Retinal pigment epithelial cell (primary cell): ENCODE results near the gene CSRNP3.

Experiments used
- DNase-seq: peaks from one replicate; pipeline ENCODE4 v3.0.0-alpha.2; 2010; ENCODE audit warnings: low read depth
- H3K4me3 ChIP-seq: 2 replicates; pipeline ENCODE4 v1.5.1; 2011; ENCODE audit warnings: mild to moderate bottlenecking, low read length, control low read depth, moderate library complexity
- TF ChIP-seq, protein P1 (sequence below): conservative IDR thresholded peaks from 2 replicates; pipeline ENCODE4 v1.5.1; 2011; ENCODE audit warnings: low read depth, low read length, control low read depth, inconsistent platforms

The CSRNP3 gene, protein sequence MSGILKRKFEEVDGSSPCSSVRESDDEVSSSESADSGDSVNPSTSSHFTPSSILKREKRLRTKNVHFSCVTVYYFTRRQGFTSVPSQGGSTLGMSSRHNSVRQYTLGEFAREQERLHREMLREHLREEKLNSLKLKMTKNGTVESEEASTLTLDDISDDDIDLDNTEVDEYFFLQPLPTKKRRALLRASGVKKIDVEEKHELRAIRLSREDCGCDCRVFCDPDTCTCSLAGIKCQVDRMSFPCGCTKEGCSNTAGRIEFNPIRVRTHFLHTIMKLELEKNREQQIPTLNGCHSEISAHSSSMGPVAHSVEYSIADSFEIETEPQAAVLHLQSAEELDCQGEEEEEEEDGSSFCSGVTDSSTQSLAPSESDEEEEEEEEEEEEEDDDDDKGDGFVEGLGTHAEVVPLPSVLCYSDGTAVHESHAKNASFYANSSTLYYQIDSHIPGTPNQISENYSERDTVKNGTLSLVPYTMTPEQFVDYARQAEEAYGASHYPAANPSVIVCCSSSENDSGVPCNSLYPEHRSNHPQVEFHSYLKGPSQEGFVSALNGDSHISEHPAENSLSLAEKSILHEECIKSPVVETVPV

DNA sequence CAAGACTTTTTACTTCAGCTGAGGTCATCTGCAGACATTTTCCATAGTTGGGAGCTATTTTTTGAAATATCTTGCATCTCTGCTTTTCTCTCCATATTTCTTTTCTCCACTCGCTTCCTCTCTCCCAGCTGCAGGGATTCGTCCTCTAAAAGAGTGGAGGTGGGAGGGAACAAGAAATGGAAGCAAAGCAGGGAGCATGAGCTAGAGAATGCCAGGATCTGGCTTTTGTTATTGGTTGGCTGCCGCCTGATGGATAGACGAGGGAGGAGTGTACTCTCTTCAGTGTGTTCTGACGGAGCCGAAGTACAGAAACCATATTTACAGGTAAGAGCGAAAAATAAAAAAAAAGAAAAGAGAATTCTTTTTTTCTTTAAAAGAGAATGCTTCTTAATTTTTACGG, at the start of gene CSRNP3:
Gene CSRNP3, plus strand, starts transcription at position 282 of the 400 bp plus-strand sequence. CDS start 125,368 bp downstream, outside the sequence.
- peak; percentile 76 for DNase-seq
- peak within 1 kb of the TSS; percentile 77 for H3K4me3 ChIP-seq
- TF ChIP-seq, protein P1, sequence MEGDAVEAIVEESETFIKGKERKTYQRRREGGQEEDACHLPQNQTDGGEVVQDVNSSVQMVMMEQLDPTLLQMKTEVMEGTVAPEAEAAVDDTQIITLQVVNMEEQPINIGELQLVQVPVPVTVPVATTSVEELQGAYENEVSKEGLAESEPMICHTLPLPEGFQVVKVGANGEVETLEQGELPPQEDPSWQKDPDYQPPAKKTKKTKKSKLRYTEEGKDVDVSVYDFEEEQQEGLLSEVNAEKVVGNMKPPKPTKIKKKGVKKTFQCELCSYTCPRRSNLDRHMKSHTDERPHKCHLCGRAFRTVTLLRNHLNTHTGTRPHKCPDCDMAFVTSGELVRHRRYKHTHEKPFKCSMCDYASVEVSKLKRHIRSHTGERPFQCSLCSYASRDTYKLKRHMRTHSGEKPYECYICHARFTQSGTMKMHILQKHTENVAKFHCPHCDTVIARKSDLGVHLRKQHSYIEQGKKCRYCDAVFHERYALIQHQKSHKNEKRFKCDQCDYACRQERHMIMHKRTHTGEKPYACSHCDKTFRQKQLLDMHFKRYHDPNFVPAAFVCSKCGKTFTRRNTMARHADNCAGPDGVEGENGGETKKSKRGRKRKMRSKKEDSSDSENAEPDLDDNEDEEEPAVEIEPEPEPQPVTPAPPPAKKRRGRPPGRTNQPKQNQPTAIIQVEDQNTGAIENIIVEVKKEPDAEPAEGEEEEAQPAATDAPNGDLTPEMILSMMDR = no peak

DNA sequence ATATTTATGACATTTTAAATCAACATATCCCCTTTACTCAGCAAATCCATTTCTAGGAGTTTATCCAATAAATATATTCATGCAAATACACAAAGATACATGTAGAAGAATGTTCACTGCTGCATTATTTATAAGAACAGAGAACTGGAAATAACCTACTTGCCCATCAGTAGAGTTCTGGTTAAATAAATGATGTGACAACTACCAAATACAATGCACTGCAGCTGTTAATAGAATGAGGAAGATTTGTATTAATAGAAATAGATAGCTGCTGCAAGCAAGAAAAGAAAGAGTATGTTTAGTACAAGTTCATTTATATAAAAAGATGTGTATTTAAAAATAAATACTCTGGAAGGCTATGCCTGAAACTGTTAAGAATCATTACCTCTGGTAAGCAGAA, 49.3 kb upstream of the CSRNP3 start:
- no peak overlapping the region for H3K4me3 ChIP-seq
- TF ChIP-seq, protein P1 = no peak
- no peak for DNase-seq

DNA sequence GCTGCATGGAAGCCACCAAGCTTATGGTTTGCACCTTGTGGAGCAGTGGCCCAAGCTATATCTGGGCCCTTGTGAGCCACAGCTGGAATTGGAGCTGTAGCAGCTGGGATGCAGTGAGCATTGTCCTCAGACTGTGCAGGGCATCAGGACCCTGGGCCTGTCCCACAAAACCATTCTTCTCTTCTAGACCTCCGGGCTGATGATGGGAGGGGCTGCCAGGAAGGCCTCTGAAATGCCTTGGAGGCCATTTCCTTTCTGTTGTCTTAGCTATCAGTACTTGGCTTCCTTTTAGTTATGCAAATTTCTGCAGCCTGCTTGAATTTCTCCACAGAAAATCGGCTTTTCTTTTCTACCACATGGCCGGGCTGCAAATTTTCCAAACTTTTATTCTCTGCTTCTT, 46.4 kb upstream of the CSRNP3 start:
- no peak for DNase-seq
- TF ChIP-seq, protein P1 = no peak
- H3K4me3 ChIP-seq = no peak overlapping the region

DNA sequence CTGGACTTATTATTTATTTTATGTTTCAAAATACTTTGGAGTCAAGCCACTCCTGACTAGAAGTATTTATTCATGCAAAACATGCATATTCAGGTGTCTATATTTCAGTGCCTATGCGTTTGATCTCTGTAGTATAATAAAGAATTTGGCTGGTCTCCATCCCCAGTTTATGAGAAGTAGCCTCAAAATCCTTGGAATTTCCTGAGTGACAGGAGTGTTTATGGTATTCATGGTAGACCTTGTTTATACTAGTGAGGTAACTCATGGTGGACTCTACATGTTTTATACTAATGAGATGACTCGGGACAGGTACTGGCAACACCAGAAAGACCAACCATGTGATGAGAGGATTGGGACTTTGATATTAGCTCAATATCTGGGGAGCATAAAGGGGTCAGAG, 43.9 kb upstream of the CSRNP3 start:
- no peak overlapping the region for H3K4me3 ChIP-seq
- TF ChIP-seq, protein P1 = no peak
- DNase-seq = no peak

DNA sequence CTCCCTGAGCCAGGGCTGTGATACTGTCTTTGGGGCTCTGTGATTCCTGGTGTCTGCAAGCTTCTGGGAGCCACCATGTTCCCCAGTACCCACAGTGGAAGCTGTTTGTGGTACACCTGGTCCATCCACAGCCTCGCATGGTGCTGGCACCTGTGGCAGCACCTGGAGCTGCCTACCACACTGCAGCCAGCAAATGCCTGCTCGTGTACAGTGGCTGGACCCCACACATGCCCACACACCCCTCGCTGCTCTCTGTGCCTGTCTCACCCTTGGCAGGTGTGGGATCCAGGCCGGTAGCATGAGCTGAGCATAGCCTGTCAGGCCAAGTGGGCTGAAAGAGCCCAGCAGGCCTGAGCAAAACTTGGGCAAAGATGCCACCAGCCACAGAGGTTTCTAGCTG, 41.8 kb upstream of the CSRNP3 start:
- DNase-seq = no peak
- H3K4me3 ChIP-seq = no peak overlapping the region
- TF ChIP-seq, protein P1 = no peak

DNA sequence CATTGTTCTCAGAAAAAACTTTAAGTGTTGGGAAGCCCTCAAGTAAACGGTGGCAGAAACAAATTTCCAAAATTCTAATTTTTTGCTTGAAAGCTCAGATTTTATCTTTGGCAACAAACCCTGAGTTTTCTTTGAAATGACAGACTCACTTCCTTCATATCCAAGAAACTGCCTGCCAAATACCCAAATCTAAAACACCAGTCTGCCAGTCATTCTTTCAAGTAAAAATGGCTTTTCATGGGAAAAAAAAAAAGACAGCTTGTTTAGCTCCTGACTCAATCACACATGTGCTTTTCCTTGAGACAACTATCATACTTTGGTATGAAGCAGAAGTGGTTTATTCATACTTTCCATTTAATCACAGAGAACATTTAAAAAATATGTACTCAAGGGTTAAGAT, 40.6 kb upstream of the CSRNP3 start:
- peak; percentile 12 for DNase-seq
- TF ChIP-seq, protein P1 = no peak
- no peak overlapping the region for H3K4me3 ChIP-seq

DNA sequence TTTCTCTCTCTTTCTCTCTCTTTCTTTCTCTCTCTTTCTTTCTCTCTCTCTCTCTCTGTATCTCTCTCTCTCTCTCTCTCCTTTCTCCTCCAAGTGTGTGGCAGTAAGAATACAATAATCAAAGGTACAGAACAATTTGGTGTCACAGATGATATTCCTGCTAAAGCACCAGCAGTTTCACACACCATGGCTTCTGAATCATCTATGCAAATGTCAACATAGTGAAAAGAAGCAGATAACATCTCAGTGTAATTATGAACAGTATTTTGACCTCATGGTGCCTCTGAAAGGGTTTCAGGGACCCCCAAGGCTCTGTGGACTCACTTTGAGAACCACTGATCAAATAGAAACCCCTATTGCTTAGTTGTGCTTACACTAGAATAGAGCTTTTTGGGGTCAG, 38.5 kb upstream of the CSRNP3 start:
- no peak overlapping the region for H3K4me3 ChIP-seq
- TF ChIP-seq, protein P1 = no peak
- DNase-seq = no peak
